Activated T-cell treated with anti-CD3 and anti-CD28 coated beads for 4 hours (primary cell): Measurements from ENCODE around the gene SYK.

Source experiments
- DNase-seq: peaks from one replicate; pipeline ENCODE4 v3.0.0-alpha.2; 2020

The SYK gene

GRCh38 chr9:90909225-90909624, 107.6 kb downstream of the SYK start:
- no peak for DNase-seq

- no peak for DNase-seq
Observed at GRCh38 chr9:90909747-90910283, 108.2 kb downstream of the SYK start.

- no peak for DNase-seq
Observed at GRCh38 chr9:90914196-90914595, 112.6 kb downstream of the SYK start.

GRCh38 chr9:90914868-90915483, 113.4 kb downstream of the SYK start:
- peak; percentile 68 for DNase-seq

- peak; percentile 7 for DNase-seq
Observed at GRCh38 chr9:90915693-90916092, 114.1 kb downstream of the SYK start.

- no peak for DNase-seq
Observed at GRCh38 chr9:90916147-90916734, 114.6 kb downstream of the SYK start.

GRCh38 chr9:90919883-90920282, 118.3 kb downstream of the SYK start:
- DNase-seq: no peak

GRCh38 chr9:90921104-90921503, 119.5 kb downstream of the SYK start:
- DNase-seq: no peak

- no peak for DNase-seq
Observed at GRCh38 chr9:90921969-90922368, 120.3 kb downstream of the SYK start.

GRCh38 chr9:90925581-90926257, 124.1 kb downstream of the SYK start:
- DNase-seq: no peak

- DNase-seq: no peak
Observed at GRCh38 chr9:90926936-90927335, 125.3 kb downstream of the SYK start.

GRCh38 chr9:90927496-90927895, 125.9 kb downstream of the SYK start:
- no peak for DNase-seq

- DNase-seq: no peak
Observed at GRCh38 chr9:90929626-90930025, 128.0 kb downstream of the SYK start.

GRCh38 chr9:90933468-90933867, 131.8 kb downstream of the SYK start:
- no peak for DNase-seq

- DNase-seq: no peak
Observed at GRCh38 chr9:90939351-90939750, 137.7 kb downstream of the SYK start.

- no peak for DNase-seq
Observed at GRCh38 chr9:90940280-90940679, 138.7 kb downstream of the SYK start.

- no peak for DNase-seq
Observed at GRCh38 chr9:90941661-90942060, 140.0 kb downstream of the SYK start.

GRCh38 chr9:90942555-90942954, 140.9 kb downstream of the SYK start:
- no peak for DNase-seq

GRCh38 chr9:90943341-90943740, 141.7 kb downstream of the SYK start:
- no peak for DNase-seq

GRCh38 chr9:90945336-90945735, 143.7 kb downstream of the SYK start:
- DNase-seq: no peak

GRCh38 chr9:90946982-90947381, 145.4 kb downstream of the SYK start:
- DNase-seq: no peak
